CD4-positive, alpha-beta T cell (primary cell): Measurements from ENCODE around the gene ZMYND10. TPM values are rescaled to one million over a fixed set of nuclear protein-coding genes. Genes with fewer than 3 reads are reported as not detected.

Experiments used
- ATAC-seq: fragments of 200-7000 bp; cut with Tn5 transposase; one replicate; pipeline ENCODE4 v1.10.0; 2022; ENCODE audit warnings: mild to moderate bottlenecking; ENCODE audit not compliant: poor library complexity
- CTCF ChIA-PET: fragments of 350-600 bp; sonication (Branson Sonifier 250); formaldehyde crosslinking; loops from one replicate; lab custom pipeline; 2021; ENCODE audit warnings: antibody characterized with exemption, inconsistent platforms; lab: Charles Lee
- POLR2A ChIA-PET: fragments of 350-600 bp; sonication (Branson Sonifier 250); formaldehyde crosslinking; loops from one replicate; lab custom pipeline; 2021; ENCODE audit warnings: antibody characterized with exemption, inconsistent platforms; lab: Charles Lee
- DNase-seq, 14 experiments: peaks; one replicate each; pipeline ENCODE4 v3.0.0-alpha.2; 2013 to 2020; ENCODE audit warnings: mixed read lengths in 2 of 14
- H3K27ac ChIP-seq, 2 donors: one replicate each; pipeline versions ENCODE4 v1.5.1 to v1.7.0; 2013; ENCODE audit warnings: low read length in 2 of 2, low read depth in 1 of 2, mild to moderate bottlenecking in 1 of 2
- H3K27me3 ChIP-seq, 2 experiments: 1 replicate in 1 of 2; 2 replicates in 1 of 2; pipeline versions ENCODE4 v1.6.1 to v1.7.0; 2013; ENCODE audit warnings: low read length in 2 of 2, control low read depth in 1 of 2, mild to moderate bottlenecking in 1 of 2, moderate library complexity in 1 of 2; ENCODE audit not compliant: insufficient read depth in 2 of 2, control insufficient read depth in 1 of 2
- H3K36me3 ChIP-seq: one replicate; pipeline ENCODE4 v1.6.1; 2013; ENCODE audit warnings: low read length, control low read depth; ENCODE audit not compliant: insufficient read depth
- H3K4me1 ChIP-seq: one replicate; pipeline ENCODE4 v1.6.1; 2013; ENCODE audit warnings: low read length, control low read depth; ENCODE audit not compliant: insufficient read depth
- H3K4me3 ChIP-seq: one replicate; pipeline ENCODE4 v1.5.1; 2013; ENCODE audit warnings: mild to moderate bottlenecking, low read length, moderate library complexity
- H3K9me3 ChIP-seq, 2 experiments: 1 replicate in 1 of 2; 2 replicates in 1 of 2; pipeline versions ENCODE4 v1.6.1 to v1.7.0; 2013; ENCODE audit warnings: low read length in 2 of 2, mild to moderate bottlenecking in 2 of 2, control low read depth in 1 of 2, moderate library complexity in 1 of 2; ENCODE audit not compliant: control insufficient read depth in 1 of 2, insufficient read depth in 1 of 2
- H3K27ac Mint-ChIP-seq: one replicate; pipeline ENCODE4 v1.8.0; 2020; ENCODE audit warnings: mixed read lengths
- H3K27me3 Mint-ChIP-seq: one replicate; pipeline ENCODE4 v1.8.0; 2021; ENCODE audit warnings: mixed read lengths
- H3K36me3 Mint-ChIP-seq: one replicate; pipeline ENCODE4 v1.8.0; 2021; ENCODE audit warnings: low read depth, mixed read lengths
- H3K4me1 Mint-ChIP-seq: one replicate; pipeline ENCODE4 v1.8.0; 2021; ENCODE audit warnings: low read depth, mixed read lengths
- H3K4me3 Mint-ChIP-seq: one replicate; pipeline ENCODE4 v1.8.0; 2020; ENCODE audit warnings: mild to moderate bottlenecking, mixed read lengths
- H3K9me3 Mint-ChIP-seq: one replicate; pipeline ENCODE4 v1.8.0; 2020; ENCODE audit warnings: mixed read lengths
- intact Hi-C, 2 experiments: fragments of 100-400 bp; cut with DNase I in 1 of 2; cut with micrococcal nuclease in 1 of 2; formaldehyde crosslinking; loops; one replicate each; pipeline versions ENCODE4 v1.15.1 to v1.9.0; 2023 to 2025; cut with DNase I, micrococcal nuclease
- total RNA-seq, 174 experiments: library from RNA in 2 of 174; stranded (reverse) in 2 of 174; gene quantifications; one replicate each; pipeline ENCODE4 v1.2.3 and lab custom pipeline; 2021 to 2026
- TF ChIP-seq, protein P1 (sequence below): fragments of 200-600 bp; IDR thresholded peaks from one replicate; pipeline ENCODE4 v1.8.0; 2022; ENCODE audit warnings: antibody characterized with exemption, mild to moderate bottlenecking

Gene ZMYND10
- total RNA-seq, 2 experiments from 2014 or later: 1.7 to 1.8 TPM

DNA sequence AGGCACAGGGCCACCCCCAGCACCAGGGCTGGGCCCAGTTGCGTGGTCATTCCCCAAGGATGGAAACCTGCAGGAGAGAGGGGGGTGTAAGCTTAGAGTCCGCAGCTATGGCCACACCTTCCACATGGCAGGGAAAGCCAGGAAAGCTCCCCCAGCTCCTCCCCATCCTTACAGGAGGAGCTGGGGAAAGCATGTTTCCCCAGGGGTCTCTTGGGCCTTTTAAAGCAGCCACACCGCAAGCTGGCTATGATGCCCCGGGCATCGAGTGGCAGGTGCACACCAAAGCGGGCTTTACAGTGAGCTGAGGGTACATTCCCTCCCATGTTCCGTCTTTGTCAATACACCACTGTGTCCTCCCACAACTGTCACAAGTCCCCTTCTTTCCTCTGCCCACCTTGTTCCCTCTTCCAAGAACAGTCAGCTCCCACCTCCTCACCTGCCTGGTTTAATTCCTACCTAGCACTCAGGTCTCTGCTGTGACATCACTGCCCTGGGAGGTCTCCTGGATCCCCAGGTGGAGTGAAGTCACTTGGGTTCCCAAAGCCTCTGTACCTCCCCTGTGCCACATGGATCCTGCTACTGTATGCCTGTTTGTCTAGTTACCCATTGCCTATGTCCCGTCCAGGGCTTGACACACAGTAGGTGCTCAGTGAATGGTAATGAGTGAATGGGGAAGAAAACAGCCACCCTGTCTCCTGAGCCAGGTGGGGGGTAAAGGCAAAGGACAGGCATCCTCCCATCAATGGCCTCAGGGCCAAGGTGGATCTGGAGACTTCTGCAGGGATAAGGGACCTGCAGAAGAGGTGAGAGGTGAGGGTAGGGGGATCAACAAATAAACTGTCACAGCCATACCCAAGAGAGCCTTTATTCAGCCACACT is 49.7 kb downstream of the ZMYND10 start:
- H3K4me3 Mint-ChIP-seq: peak overlapping the region; percentile 27

DNA sequence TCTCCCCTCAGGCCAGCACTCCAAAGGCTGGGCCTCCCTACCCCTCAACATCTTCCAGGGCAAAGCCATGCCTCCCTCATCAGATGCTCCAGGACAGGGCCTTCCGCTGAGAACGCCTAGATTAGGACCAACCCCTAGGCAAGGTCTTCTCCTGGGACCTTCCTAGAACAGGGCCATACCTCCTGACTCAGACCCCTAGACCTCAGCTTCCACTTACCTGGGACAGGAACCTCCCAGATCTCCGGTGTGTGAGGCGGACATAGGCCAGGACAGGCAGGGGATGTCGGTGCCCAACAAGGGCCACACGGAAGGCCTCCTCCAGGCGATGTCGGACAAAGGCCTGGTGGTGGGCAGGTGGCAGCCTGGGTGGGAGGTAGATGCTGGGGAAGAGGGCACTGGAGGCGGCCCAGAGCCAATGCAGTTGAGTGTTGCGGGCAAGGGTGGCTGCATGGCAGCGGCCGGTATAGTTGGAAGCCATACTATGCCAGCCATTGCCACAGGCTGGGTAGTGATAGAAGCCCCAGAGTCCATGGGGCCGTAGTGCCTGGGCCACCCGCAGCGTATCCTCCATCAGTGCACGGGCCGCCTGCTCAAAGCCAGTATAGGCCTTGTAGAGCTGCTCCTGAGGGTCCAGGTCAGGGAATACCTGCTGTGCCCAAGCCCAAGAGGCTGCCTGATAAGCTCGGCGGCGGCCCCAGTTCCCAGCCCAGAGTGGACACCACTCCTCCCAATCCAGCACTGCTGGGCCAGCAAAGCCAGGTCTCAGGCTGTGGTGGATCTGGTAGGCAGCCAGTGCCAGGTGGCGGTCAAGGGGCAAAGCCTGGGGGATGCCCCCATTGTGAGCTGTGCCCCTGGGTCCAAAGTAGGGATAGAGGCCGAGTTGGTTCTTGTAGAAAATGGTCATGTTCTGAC is 50.8 kb downstream of the ZMYND10 start:
- H3K27me3 Mint-ChIP-seq: no peaks in the 10 kb centered on the region
- H3K4me1 ChIP-seq: peaks cover 45% of the 10 kb centered on the region
- POLR2A ChIA-PET: interaction anchor here (0.6 kb wide), 1 partner anchor 1013 kb away, joined by 3 read pairs; no protein-coding TSS in a partner anchor
- no peaks in the 10 kb centered on the region for H3K9me3 ChIP-seq
- no peak overlapping the region for H3K4me3 ChIP-seq
- CTCF ChIA-PET: no interaction called here
- H3K4me3 Mint-ChIP-seq: no peak overlapping the region
- intact Hi-C loops: loop anchor here (5.0 kb wide), 3 partner anchors 43 to 882 kb away; partner anchors contain the start of genes RBM6 (in 1 of the 2), RHOA (in 1 of the 2) and TCTA (in 1 of the 2)
- peaks cover 17% of the 10 kb centered on the region for H3K36me3 Mint-ChIP-seq
- no peaks in the 10 kb centered on the region for H3K9me3 Mint-ChIP-seq
- TF ChIP-seq, protein P1, sequence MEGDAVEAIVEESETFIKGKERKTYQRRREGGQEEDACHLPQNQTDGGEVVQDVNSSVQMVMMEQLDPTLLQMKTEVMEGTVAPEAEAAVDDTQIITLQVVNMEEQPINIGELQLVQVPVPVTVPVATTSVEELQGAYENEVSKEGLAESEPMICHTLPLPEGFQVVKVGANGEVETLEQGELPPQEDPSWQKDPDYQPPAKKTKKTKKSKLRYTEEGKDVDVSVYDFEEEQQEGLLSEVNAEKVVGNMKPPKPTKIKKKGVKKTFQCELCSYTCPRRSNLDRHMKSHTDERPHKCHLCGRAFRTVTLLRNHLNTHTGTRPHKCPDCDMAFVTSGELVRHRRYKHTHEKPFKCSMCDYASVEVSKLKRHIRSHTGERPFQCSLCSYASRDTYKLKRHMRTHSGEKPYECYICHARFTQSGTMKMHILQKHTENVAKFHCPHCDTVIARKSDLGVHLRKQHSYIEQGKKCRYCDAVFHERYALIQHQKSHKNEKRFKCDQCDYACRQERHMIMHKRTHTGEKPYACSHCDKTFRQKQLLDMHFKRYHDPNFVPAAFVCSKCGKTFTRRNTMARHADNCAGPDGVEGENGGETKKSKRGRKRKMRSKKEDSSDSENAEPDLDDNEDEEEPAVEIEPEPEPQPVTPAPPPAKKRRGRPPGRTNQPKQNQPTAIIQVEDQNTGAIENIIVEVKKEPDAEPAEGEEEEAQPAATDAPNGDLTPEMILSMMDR: no peak
- H3K27me3 ChIP-seq: no peaks in the 10 kb centered on the region
- H3K27ac Mint-ChIP-seq: peak overlapping the region; percentile 56
- H3K4me1 Mint-ChIP-seq: peaks cover 41% of the 10 kb centered on the region
- ATAC-seq (no peak), DNase-seq (peak in 1 of 14 experiments; percentile 36)
- H3K27ac ChIP-seq: no peak overlapping the region
- H3K36me3 ChIP-seq: peaks cover 9% of the 10 kb centered on the region

More for the DNA sequence above, 49.7 kb downstream of the ZMYND10 start:
- H3K4me1 Mint-ChIP-seq: peaks cover 49% of the 10 kb centered on the region
- Histone ChIP-seq H3K36me3 (no peaks in the 10 kb centered on the region), H3K4me3 (no peak overlapping the region), H3K9me3 (no peaks in the 10 kb centered on the region), H3K27me3 (no peaks in the 10 kb centered on the region), H3K27ac (no peak overlapping the region), H3K4me1 (peaks cover 50% of the 10 kb centered on the region)
- H3K9me3 Mint-ChIP-seq: no peaks in the 10 kb centered on the region
- TF ChIP-seq, protein P1: no peak
- H3K27me3 Mint-ChIP-seq: no peaks in the 10 kb centered on the region
- ATAC-seq (no peak), DNase-seq (peak in 1 of 14 experiments; percentile 34)
- ChIA-PET POLR2A (interaction anchor here (0.6 to 1.2 kb wide), 2 partner anchors 41 to 1014 kb away, joined by 3 to 6 read pairs; no protein-coding TSS in a partner anchor), CTCF (no interaction called here)
- peaks cover 17% of the 10 kb centered on the region for H3K36me3 Mint-ChIP-seq
- intact Hi-C loops: loop anchor here (5.0 kb wide), 2 partner anchors 42 to 883 kb away; partner anchors contain the start of genes RHOA (in 1 of the 2) and TCTA (in 1 of the 2)
- H3K27ac Mint-ChIP-seq: no peak overlapping the region

DNA sequence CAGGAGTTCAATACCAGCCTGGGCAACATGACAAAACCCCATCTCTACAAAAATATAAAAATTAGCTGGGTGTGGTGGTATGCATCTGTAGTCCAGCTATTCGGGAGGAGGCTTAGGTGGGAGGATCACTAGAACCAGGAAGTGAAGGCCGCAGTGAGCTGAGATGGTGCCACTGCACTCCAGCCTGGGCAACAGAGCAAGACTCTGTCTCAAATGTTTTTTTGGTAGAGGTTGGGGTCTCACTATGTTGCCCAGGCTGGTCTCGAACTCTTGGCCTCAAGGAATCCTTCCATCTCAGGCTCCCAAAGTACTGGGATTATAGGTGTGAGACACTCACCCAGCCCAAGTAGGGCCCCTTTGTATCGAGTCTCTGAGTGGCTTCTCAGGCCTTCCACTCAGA is 51.4 kb downstream of the ZMYND10 start:
- Histone ChIP-seq H3K36me3 (peaks cover 15% of the 10 kb centered on the region), H3K27ac (no peak overlapping the region), H3K4me1 (peaks cover 42% of the 10 kb centered on the region), H3K27me3 (no peaks in the 10 kb centered on the region), H3K9me3 (no peaks in the 10 kb centered on the region), H3K4me3 (no peak overlapping the region)
- TF ChIP-seq, protein P1: no peak
- intact Hi-C loops: loop anchor here in 1 of 2 experiments (5.0 kb wide), 1 partner anchor 352 kb away; the partner anchor contains the start of gene RBM6
- H3K27ac Mint-ChIP-seq: peak overlapping the region; percentile 56
- H3K4me1 Mint-ChIP-seq: peaks cover 34% of the 10 kb centered on the region
- no peaks in the 10 kb centered on the region for H3K27me3 Mint-ChIP-seq
- no peaks in the 10 kb centered on the region for H3K9me3 Mint-ChIP-seq
- CTCF ChIA-PET: no interaction called here
- POLR2A ChIA-PET: interaction anchor here (3.3 kb wide), 1 partner anchor 43 kb away, joined by 28 read pairs; no protein-coding TSS in a partner anchor
- peaks cover 18% of the 10 kb centered on the region for H3K36me3 Mint-ChIP-seq
- DNase-seq: no peak
- H3K4me3 Mint-ChIP-seq: no peak overlapping the region
- no peak for ATAC-seq
